Stimulated activated CD4-positive, alpha-beta T cell treated with anti-CD3 and anti-CD28 coated beads, Interleukin-2, amount 100 ng/mL, for 4 hours (primary cell): ENCODE measurements around the gene MEI4.
"Not testable (repeated sequence)": the region's sequence is repeated elsewhere in the genome, so short reads cannot be mapped to it uniquely, and the experiment has no call there.

Experiments
- DNase-seq: peaks from one replicate; pipeline ENCODE4 v3.0.0-alpha.2; 2020; ENCODE audit warnings: low read depth

The MEI4 gene

DNA sequence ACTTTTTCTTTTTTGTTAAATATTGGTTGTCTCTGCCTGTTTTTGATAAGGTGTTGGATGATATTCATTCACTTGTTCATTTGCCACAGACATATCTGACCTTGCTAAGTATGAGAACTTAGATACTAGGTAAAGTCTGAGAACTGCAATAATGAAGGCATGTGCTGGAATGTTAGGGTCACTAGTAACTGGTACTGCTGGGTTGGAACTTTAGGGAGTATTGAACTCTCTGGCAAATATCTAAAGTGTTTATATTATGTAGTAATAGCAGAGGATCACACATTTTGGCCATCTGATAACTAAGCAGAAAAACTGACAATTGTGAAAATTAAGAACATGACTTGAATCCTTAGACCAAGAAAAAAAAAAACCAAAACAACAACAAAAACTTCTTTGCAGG is 162.7 kb downstream of the MEI4 start:
- DNase-seq, result no peak

DNA sequence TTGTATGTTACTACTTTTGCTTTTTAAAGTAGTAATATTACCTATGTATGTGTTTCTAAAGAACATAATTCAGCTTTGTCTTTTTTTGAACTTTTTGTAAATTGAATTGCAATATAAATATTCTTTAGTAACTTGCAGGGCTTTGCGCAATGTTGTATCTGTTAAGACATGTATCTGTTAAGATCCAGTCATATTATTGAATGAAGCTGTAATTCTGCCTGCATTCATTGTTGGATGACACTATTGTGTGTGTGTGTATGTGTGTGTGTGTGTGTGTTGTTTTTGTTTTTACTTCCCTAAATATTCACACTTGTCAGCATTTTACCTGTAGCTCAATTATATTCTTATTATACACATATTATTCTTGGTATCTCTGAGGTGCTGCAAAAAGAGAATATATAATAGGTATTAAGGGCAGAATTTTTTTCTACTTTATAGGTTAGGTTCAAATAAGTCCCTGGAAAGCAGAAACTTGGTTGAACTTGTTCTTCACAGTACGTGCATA is 164.0 kb downstream of the MEI4 start:
- DNase-seq, result no peak

DNA sequence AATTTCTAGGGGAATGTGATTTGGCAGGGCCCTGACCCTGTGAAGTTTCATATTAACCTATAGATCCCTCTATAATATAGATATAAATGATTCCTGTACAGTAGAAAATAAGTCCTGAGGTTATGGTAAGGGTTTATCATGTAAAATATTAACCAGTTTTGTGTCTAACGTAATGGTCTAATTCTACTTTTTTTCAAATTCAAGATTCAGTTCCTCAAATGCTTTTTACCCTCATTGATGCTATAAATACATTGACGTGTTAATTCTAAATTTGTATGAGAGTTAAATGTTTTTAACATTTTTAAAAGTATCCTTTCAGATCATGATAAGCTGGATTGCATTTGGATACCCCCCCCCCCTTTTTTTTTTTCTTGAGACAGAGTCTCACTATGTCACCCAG is 169.4 kb downstream of the MEI4 start:
- no peak for DNase-seq

DNA sequence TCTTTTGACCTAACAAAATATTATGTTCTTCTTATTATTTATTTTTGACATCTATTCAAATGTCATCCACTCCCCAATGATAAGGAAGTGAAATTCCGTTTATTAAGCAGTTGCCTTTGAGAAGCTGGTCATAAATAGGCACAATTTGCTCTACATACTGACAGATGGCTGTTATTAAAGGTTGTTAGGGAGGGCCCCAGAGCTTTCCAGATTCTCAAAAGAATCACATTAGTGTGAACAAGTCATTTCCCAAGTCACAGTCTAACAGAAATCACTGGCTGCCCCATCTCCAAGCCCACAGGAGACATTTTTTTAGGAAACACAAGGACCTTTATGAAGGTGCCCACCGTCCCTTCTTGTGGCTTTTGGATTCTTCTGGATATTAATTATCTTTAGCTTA is 172.4 kb downstream of the MEI4 start:
- no peak for DNase-seq

DNA sequence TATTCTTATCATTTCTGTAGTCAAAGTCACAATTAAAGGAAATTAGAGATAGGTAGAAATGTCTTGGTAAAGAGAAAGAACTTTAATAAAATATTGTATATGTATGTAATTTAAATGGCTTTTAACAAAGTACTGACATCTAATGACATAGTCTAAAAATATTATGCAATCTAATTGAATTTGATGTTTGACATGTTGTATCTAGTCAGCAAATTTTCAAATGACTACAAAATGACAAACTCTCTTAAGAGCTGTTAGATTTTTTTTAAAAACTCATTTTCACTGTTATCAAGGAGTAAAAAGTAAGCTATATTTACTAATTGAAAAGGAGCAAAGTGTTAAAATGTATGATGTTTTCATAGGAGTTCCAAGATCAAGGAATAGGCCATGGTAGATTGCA is 176.9 kb downstream of the MEI4 start:
- DNase-seq, result no peak

DNA sequence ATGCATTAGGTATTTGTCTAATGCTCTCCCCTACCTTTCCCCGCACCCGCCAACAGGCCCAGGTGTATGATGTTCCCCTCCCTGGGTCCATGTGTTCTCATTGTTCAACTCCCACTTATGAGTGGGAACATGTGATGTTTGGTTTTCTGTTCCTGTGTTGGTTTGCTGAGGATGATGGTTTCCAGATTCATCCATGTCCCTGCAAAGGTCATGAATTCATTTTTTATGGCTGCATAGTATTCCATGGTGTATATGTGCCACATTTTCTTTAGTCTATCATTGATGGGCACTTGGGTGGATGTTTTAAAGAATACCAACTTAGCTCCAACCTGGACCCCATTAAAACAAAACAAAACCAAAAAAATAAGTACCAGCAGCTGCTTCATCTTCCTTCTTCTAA is 180.9 kb downstream of the MEI4 start:
- DNase-seq, result not testable (repeated sequence)

DNA sequence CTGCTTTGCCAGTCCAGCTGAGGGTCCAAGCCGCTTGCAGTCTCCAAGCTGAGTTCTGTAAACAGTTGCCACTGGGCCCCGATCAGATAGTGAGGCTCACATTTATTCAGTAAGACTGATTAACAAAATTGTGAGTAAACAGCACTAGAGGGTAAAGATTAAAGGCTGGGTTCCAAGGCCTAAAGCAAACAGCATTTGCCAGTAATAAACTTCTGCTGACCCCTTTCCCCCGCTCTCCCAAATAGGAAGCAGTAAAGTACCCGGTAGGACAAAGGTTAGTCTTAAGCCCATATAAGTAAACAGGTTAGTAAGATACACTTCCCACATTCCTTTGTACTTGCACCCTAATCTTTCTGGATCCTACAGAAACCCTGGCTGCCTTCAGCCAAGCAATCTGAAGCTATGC is 181.8 kb downstream of the MEI4 start:
- no peak for DNase-seq

DNA sequence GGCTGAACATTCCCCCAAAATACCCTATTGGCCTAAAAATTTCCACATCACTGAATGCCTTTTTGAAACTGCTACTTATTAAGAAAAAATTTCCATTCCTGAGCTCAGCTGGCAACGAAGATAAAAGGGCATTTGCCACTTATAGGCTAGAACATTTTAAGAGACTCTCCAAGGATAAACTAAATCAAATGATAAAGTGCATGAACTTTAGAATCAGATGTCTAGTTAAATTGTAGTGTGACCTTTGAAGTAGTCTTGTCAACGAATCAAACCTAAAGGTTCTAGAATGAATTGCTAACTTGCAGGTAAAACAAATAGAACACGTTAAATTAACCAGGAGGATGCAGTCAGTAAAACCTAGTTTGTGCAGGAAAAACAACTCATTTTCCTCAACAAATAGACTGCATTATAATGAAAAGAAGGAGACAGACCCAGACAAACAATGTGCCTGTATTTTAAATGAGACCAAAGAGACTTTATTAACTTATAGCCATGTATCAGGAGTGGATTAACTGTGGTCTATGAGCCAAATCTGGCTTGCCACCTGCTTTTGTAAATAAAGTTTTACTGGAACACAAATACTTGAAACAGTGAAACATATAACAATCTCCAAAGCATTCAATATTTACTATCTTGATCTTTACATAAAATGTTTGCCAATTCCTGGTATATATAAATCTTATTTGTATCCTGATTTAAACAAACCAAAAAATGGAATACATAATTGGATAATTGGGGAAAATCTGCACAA is 184.4 kb downstream of the MEI4 start:
- no peak for DNase-seq

DNA sequence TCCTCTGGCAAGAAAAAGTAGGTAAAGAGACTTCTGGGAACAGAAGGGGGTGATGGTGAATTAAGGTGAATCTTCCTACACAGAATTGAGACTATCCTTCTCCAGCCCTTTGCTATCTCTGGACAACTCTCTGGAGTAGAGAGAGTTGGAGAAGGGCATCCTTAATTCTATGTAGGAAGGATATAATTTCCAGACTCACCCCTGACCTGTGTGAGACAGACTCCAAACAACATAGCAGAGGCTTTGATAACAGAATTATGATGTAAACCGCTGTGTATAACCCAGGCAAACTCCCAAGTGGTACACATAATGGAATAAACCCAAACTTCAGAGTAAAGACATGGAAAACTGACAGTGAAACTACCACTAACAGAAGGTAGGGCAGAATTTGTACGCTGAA is 186.5 kb downstream of the MEI4 start:
- DNase-seq, result no peak

DNA sequence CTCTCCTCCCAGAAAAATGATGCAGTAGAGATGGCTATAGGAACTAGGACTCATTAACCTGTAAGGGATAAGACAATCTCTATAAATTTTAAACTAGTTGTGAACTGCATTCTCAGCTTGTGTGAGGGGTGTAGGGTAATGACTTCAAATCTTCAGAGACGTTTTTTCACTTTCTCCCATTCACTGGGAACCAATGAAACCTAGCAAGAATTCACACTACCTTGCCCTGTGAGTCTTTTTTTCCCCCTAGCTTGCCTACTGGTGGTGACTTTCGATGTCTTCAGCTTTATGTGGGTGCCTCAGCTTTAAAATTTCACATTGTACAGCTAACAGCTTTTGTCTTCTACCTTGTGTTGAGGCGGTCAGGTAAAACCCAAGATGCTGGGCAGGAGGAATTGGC is 192.0 kb downstream of the MEI4 start:
- DNase-seq, result no peak

DNA sequence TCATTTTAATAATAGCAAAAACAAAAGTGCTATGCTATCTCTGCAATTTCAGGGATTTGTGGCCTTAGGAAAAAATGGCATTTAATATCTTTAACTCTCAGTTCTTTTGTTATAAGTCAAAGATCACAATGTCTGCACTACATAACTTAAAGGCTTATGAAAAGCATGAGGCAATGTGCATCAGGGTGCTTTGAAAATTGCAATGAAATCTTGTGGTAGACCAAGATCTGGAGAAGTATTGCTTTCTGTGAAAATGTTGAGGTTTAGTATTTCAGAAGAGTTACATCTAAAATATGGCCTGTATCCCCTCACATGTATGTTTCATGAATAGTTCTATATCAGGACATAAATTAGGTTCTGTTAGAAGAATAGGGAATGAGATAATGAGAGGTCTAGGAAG is 200.6 kb downstream of the MEI4 start:
- DNase-seq, result no peak

DNA sequence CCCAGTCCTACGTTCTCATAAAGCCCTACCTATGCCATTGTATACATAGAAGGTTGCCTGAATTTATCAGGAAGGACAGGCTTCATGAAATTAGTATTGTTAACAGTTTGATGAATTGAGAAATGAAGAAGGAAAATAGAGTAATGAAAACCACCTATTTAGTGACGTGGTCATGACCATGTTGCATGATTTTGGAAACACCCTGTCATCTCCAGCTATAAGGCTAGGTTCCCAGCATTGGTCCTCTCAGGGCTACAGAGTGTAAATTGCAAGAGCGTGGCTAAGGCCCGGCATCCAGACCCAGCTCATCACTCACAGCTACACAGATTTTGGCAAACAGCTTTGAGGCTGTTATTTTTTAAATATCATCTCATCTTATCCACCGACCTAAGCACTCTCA is 203.6 kb downstream of the MEI4 start:
- no peak for DNase-seq

DNA sequence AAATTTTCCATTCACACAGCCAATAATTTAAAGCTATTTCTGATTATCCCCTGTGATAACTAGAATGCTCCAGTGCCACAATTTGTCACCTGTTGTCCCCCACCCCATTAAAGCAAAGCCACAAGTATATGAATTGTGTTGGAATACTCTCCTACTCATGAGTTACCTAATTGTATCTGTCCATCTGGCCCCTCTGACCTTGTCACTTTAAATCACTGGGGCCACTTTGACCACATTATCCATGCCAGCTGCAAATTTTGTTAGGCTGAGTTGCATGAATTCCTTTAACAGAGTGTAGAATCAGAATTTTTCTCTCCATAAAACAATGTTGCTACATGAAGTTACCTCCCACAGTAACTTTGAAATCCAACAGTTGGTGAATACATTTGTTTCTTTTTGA is 204.6 kb downstream of the MEI4 start:
- DNase-seq, result no peak

DNA sequence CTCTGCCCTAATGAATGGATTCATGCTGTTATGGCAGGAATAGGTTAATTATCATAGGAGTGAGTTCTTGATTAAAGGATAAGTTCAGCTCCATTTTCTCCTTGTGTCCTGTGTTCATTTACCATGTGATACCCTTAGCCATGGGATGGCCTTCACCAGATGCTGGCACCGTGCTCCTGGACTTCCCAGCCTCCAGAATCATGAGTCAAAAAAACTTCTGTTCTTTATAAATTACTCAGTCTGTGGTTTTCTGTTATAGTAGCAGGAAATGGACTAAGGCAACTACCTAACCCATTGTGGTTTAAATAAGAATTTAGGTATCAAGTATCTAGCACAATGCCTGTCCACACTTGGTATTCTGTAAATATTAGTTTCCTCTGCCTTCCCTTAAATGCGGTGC is 223.5 kb downstream of the MEI4 start:
- no peak for DNase-seq

DNA sequence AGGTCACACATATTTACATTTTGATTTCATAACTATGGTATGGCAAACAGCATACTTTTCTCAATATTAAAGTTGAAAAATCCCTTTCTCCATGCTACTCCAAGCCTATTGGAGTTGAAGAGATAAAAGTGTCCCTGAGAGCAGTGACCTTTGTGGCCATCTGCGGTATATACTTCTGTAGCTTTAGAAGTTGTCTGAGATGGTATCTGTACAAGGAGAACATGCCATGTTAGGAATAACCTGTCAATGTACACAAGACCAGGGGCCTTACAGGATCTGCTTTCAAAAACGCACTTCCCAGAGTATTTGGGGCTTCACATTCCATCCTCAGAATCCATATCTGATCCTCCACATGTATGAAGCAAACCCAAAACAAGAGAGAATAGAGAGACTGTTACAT is 226.7 kb downstream of the MEI4 start:
- no peak for DNase-seq

DNA sequence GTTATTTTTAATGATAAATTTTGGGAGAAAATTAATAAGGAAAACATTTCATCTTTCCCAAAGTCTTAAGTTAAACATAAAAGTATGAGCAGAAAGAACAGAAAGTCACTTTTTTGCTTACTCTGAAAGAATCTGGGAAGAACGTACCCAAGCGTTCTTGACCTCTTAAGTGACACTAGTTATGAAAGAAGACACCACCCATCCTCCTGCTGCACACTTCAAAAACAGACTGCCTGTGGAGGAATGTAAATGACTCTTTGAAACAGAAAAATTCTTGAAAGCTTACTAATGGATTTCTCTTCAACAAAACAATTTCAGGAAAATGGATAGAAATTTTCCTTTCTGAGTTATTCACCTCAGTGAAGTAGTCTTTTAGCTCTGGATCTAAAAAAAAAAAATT is 227.7 kb downstream of the MEI4 start:
- DNase-seq, result no peak

DNA sequence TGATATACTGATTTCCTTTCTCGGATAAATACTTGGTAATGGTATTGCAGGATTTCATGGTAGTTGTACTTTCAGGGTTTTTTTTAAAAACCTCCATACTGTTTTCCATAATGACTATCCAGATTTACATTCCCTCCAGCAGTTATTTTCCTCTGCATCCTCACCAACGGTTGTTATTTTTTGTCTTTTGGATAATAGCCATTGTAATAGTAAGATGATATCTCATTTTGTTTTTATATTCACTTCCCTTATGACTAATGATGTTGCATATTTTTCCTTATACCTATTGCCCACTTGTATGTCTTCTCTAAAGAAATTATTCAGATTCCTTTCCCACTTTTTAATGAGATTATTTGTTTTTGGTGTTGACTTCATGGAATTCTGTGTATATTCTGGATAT is 231.0 kb downstream of the MEI4 start:
- no peak for DNase-seq

DNA sequence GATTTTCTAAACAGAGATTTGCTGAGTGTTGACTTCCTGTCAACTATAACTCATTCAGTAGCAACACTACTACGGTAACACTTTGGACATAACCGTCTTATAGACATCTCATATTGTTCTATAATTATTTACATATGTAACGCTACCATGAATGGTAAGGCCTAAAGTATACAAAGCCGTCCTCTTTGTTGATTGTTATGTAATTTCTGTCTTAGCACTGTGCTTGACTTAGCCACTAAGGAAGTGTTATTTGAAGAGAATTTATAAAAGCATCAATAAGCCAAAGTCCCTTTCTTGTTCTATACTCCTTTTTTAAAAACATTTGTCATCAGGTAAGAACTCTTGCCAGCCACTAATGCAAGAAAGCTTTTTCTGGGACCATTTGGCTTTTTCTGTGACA is 240.6 kb downstream of the MEI4 start:
- no peak for DNase-seq

DNA sequence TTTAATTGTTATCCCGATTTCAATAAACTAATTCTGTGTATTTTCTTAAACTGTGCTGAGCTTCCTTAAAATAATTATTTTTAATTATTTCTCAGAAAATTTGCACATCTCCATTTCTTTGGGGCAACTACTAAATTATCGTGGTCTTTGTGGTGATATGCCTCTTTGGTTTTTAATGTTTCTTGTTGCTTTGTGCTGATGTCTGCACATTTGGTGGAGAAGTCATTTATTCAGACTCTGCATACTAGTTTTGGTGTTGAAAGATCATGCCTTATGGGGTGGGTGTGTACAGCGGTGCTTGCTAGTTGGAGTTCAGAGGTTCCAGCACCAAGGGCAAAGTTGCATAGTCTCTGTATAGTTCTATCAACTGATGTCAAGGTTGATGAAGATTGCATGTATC is 253.2 kb downstream of the MEI4 start:
- DNase-seq, result no peak

DNA sequence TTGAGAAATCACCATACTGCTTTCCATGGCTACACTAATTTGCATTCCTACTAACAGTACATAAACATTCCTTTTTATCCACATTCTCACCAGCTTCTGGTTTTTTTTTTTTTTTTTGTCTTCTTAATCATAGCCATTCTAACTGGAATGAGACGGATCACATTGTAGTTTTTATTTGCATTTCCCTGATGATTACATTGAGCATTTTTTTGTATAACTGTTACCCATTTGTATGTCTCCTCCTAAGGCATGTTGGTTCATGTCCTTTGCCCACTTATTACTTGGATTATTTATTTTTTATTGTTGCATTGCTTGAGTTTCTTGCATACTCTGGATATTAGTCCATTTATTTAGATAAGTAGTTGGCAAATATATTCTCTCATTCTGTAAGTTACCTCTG is 258.0 kb downstream of the MEI4 start:
- DNase-seq, result no peak

DNA sequence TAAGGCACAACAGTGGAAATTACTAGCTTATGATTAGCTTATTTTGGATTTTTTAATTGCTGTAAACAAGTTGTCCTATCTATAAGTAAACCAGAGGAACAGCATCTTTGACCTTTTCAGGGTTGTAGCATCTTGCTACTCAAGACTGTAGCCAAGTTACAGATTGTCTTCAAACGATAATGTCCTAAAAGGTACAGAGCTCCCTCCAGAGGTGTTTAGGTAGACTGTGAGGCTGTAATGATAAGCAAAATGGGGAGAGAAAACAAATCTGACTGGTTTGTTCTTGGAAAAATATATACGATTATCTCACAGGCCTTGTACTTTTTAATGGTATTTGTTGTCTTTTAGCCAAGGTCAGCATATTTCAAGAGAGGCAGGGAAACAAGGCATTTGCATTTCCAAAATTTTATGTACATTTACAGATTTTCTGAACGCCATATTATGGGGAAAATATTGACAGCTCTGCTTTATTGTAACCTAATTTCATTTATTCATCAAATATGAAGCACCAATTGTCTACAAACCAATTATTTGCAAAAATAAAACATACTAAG is 273.4 kb downstream of the MEI4 start:
- no peak for DNase-seq

DNA sequence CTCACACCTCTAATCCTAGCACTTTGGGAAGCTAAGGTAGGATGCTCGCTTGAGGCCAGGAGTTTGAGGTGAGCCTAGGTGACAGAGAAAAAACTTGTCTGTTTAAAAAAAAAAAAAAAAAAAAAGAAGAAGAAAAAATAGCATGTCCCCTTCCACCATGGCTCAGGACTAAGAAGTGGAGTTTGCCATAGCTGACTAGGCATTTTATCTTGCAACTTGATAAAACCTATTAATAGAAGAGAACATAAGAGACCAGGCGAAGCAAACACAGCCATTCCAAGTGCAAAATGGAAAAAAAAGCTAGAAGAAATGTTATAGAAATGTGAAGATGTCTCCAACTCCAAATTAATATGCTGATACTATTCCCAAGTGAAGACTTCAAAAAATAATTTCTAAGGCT is 277.5 kb downstream of the MEI4 start:
- no peak for DNase-seq

DNA sequence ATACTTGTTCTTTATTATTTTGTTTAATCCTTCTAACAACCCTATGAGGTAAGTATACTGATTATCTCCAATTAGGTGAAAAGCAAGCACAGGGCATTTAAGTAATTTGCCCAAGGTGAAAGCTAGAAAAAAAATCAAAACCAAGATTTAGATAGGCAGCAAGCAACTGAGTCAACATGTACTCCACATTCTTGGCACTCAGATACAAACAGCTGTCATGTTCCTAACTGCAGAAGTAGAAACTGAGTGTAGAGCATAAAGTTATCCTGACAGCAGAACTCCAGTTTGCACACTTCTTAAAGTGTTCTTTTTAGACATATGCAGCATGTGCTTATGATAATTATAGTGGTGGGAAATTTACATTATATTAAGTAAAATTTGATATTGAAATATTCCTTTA is 278.1 kb downstream of the MEI4 start:
- no peak for DNase-seq

DNA sequence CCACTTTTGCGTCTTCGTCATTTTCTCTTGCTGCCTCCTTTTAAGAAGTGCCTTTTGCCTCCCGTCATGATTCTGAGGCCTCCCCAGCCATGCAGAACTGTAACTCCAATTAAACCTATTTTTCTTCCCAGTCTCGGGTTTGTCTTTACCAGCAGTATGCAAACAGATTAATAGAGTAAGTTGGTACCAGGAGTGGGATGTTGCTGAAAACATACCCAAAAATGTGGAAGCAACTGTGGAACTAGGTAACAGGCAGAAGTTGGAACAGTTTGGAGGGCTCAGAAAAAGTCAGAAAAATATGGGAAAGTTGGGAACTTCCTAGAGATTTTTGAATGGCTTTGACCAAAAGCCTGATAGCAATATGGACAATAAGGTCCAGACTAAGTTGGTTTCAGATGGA is 309.2 kb downstream of the MEI4 start:
- no peak for DNase-seq
